B cell (primary cell): ENCODE results near the gene MT1X. TPM values are rescaled to one million over a fixed set of nuclear protein-coding genes. Genes with fewer than 3 reads are reported as not detected.

Experiments used
- ATAC-seq: fragments of 200-7000 bp; cut with Tn5 transposase; one replicate; pipeline ENCODE4 v1.10.0; 2021; ENCODE audit warnings: low read depth, mild to moderate bottlenecking, moderate number of reproducible peaks, moderate library complexity
- CTCF ChIA-PET: fragments of 350-600 bp; sonication (Branson Sonifier 250); formaldehyde crosslinking; loops from one replicate; lab custom pipeline; 2021; ENCODE audit warnings: antibody characterized with exemption, inconsistent platforms; lab: Charles Lee
- POLR2A ChIA-PET: fragments of 350-600 bp; sonication (Branson Sonifier 250); formaldehyde crosslinking; loops from one replicate; lab custom pipeline; 2021; ENCODE audit warnings: antibody characterized with exemption; lab: Charles Lee
- DNase-seq: peaks from one replicate; pipeline ENCODE4 v3.0.0; 2013
- H2AFZ ChIP-seq: 2 replicates; pipeline ENCODE4 v1.6.1; 2012; ENCODE audit warnings: mild to moderate bottlenecking, low read depth, low read length; ENCODE audit not compliant: insufficient read depth, poor library complexity, severe bottlenecking
- H3K27ac ChIP-seq, 2 donors: 1 replicate in 1 of 2; 2 replicates in 1 of 2; pipeline ENCODE4 v1.5.1; 2012 to 2013; ENCODE audit warnings: low read length in 2 of 2, mild to moderate bottlenecking in 2 of 2, moderate library complexity in 1 of 2
- H3K27me3 ChIP-seq, 4 experiments: fragments of 200-600 bp in 1 of 4; sonication (generic) in 1 of 4; replicated peaks in 1 of 4; 1 replicate in 2 of 4; 2 replicates in 2 of 4; pipeline versions ENCODE4 v1.6.1 to v1.7.0; 2013 to 2016; ENCODE audit warnings: low read length in 3 of 4, mild to moderate bottlenecking in 2 of 4, mixed read lengths in 1 of 4, moderate library complexity in 1 of 4; ENCODE audit not compliant: insufficient read depth in 4 of 4, control insufficient read depth in 3 of 4; ENCODE audit errors: control extremely low read depth in 1 of 4
- H3K36me3 ChIP-seq, 2 experiments: replicated peaks in 1 of 2; 1 replicate in 1 of 2; 2 replicates in 1 of 2; pipeline versions ENCODE4 v1.6.1 to v1.7.1; 2013; ENCODE audit warnings: low read length in 1 of 2; ENCODE audit not compliant: insufficient read depth in 2 of 2, control insufficient read depth in 1 of 2; ENCODE audit errors: control extremely low read depth in 1 of 2, extremely low read depth in 1 of 2
- H3K4me1 ChIP-seq, 2 donors: fragments of 200-600 bp in 1 of 2; sonication (generic) in 1 of 2; 1 replicate in 1 of 2; 2 replicates in 1 of 2; pipeline versions ENCODE4 v1.5.1 to v1.6.1; 2013 to 2017; ENCODE audit warnings: low read length in 2 of 2; ENCODE audit not compliant: control insufficient read depth in 2 of 2, insufficient read depth in 2 of 2
- H3K4me2 ChIP-seq: replicated peaks from 2 replicates; pipeline ENCODE3; 2012; ENCODE audit warnings: mild to moderate bottlenecking, low read depth, low read length; ENCODE audit not compliant: poor library complexity, severe bottlenecking
- H3K4me3 ChIP-seq, 5 experiments: fragments of 200-600 bp in 1 of 5; sonication (generic) in 1 of 5; 1 replicate in 3 of 5; 2 replicates in 2 of 5; pipeline versions ENCODE4 v1.5.1 to v1.7.0; 2011 to 2016; ENCODE audit warnings: low read length in 4 of 5, mild to moderate bottlenecking in 4 of 5, low read depth in 2 of 5, control low read depth in 1 of 5, moderate library complexity in 1 of 5; ENCODE audit not compliant: insufficient read depth in 1 of 5; ENCODE audit errors: control extremely low read depth in 1 of 5, extremely low read depth in 1 of 5
- H3K79me2 ChIP-seq: fragments of 200-600 bp; sonication (generic); one replicate; pipeline ENCODE4 v1.6.0; 2016; ENCODE audit warnings: low read length; ENCODE audit not compliant: control insufficient read depth, insufficient read depth
- H3K9ac ChIP-seq: fragments of 200-600 bp; sonication (generic); 2 replicates; pipeline ENCODE4 v1.6.1; 2017; ENCODE audit warnings: mild to moderate bottlenecking, low read length, moderate library complexity
- H3K9me3 ChIP-seq, 3 donors: one replicate each; pipeline versions ENCODE4 v1.6.1 to v1.7.1; 2013; ENCODE audit warnings: low read length in 2 of 3; ENCODE audit not compliant: control insufficient read depth in 2 of 3, insufficient read depth in 1 of 3; ENCODE audit errors: control extremely low read depth in 1 of 3
- H4K20me1 ChIP-seq: 2 replicates; pipeline ENCODE4 v1.6.0; 2012; ENCODE audit warnings: mild to moderate bottlenecking, low read length; ENCODE audit not compliant: insufficient read depth, control insufficient read depth, poor library complexity, severe bottlenecking
- H3K27ac Mint-ChIP-seq: one replicate; pipeline ENCODE4 v1.8.0; 2021; ENCODE audit warnings: mixed read lengths
- H3K27me3 Mint-ChIP-seq: one replicate; pipeline ENCODE4 v1.8.0; 2021; ENCODE audit warnings: mixed read lengths
- H3K4me1 Mint-ChIP-seq: one replicate; pipeline ENCODE4 v1.8.0; 2021; ENCODE audit warnings: mixed read lengths
- H3K4me3 Mint-ChIP-seq: one replicate; pipeline ENCODE4 v1.8.0; 2021; ENCODE audit warnings: mixed read lengths
- H3K9me3 Mint-ChIP-seq: one replicate; pipeline ENCODE4 v1.8.0; 2022; ENCODE audit warnings: mixed read lengths; ENCODE audit not compliant: insufficient read depth
- EZH2 ChIP-seq: IDR thresholded peaks from 2 replicates; pipeline ENCODE4 v1.6.1; 2012; ENCODE audit warnings: borderline replicate concordance, low read depth, mild to moderate bottlenecking, moderate library complexity, low read length; ENCODE audit not compliant: insufficient read depth, poor library complexity, severe bottlenecking
- WGBS: methylation state at CpG from one replicate; pipeline ENCODE4 v1.1.5; 2013; ENCODE audit warnings: missing lambda C conversion rate; ENCODE audit not compliant: insufficient coverage; 5-methylcytosine and 5-hydroxymethylcytosine counted together
- intact Hi-C: fragments of 100-400 bp; cut with micrococcal nuclease; formaldehyde crosslinking; loops from one replicate; pipeline ENCODE4 v1.10.0; 2022
- polyA plus RNA-seq: library from polyadenylated mRNA; depleted of rRNA; stranded (reverse); fragments of >200 nt; gene quantifications from 2 replicates; pipeline ENCODE4 v1.2.3, GENCODE V29; 2012
- total RNA-seq, 2 donors: library from RNA; stranded (reverse); fragments of 120-200 nt in 1 of 2; gene quantifications; 1 replicate in 1 of 2; 2 replicates in 1 of 2; pipeline versions ENCODE4 v1.2.3 to v1.2.4, GENCODE V29; 2013 to 2022
- TF ChIP-seq, protein P1 (sequence below): fragments of 200-600 bp; IDR thresholded peaks from one replicate; pipeline ENCODE4 v1.8.0; 2022; ENCODE audit warnings: antibody characterized with exemption, mild to moderate bottlenecking

The MT1X gene
- total and polyA plus RNA-seq, 2 donors (not counting 1 experiment from before 2014, with no cell fraction given) = 9.1 to 17.2 TPM

- H3K4me1 Mint-ChIP-seq = peaks cover 28% of the 10 kb centered on the region
- H4K20me1 ChIP-seq = no peaks in the 10 kb centered on the region
- no peaks in the 10 kb centered on the region for H3K79me2 ChIP-seq
- TF ChIP-seq, protein P1, sequence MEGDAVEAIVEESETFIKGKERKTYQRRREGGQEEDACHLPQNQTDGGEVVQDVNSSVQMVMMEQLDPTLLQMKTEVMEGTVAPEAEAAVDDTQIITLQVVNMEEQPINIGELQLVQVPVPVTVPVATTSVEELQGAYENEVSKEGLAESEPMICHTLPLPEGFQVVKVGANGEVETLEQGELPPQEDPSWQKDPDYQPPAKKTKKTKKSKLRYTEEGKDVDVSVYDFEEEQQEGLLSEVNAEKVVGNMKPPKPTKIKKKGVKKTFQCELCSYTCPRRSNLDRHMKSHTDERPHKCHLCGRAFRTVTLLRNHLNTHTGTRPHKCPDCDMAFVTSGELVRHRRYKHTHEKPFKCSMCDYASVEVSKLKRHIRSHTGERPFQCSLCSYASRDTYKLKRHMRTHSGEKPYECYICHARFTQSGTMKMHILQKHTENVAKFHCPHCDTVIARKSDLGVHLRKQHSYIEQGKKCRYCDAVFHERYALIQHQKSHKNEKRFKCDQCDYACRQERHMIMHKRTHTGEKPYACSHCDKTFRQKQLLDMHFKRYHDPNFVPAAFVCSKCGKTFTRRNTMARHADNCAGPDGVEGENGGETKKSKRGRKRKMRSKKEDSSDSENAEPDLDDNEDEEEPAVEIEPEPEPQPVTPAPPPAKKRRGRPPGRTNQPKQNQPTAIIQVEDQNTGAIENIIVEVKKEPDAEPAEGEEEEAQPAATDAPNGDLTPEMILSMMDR = no peak
- no peak for TF ChIP-seq EZH2
- intact Hi-C loops = loop anchor here (10.0 kb wide), 1 partner anchor 45 kb away; the partner anchor contains the start of genes MT1A and MT1M
- H3K9me3 Mint-ChIP-seq = no peaks in the 10 kb centered on the region
- H3K4me3 ChIP-seq = no peak overlapping the region
- ChIA-PET CTCF (no interaction called here), POLR2A (no interaction called here)
- no peaks in the 10 kb centered on the region for H3K36me3 ChIP-seq
- no peak overlapping the region for H3K4me3 Mint-ChIP-seq
- H3K9ac ChIP-seq = no peak overlapping the region
- H3K9me3 ChIP-seq = no peaks in the 10 kb centered on the region
- no peak overlapping the region for H3K27ac ChIP-seq
- peaks cover 0 to 33% (median 12%) of the 10 kb centered on the region in 4 experiments for H3K27me3 ChIP-seq
- H2AFZ ChIP-seq = no peak overlapping the region
- DNase-seq = no peak
- ATAC-seq = no peak
- H3K27ac Mint-ChIP-seq = no peak overlapping the region
- H3K4me1 ChIP-seq = peaks cover 24 to 25% of the 10 kb centered on the region in 2 donors
- no peak overlapping the region for H3K4me2 ChIP-seq
- H3K27me3 Mint-ChIP-seq = peaks cover 18% of the 10 kb centered on the region
- 90% methylated on average over 5 of the region's 6 CpGs for WGBS
These were observed 2.5 kb upstream of the MT1X start for GRCh38 chr16:56679818-56680217.

- peak overlapping the region; percentile 81 for H3K27ac Mint-ChIP-seq
- peak overlapping the region; percentile 75 for H3K9ac ChIP-seq
- no peak for TF ChIP-seq EZH2
- TF ChIP-seq, protein P1 = no peak
- peak overlapping the region; percentile 93 for H3K4me2 ChIP-seq
- peak overlapping the region; percentile 95 for H3K4me3 Mint-ChIP-seq
- WGBS = 47% methylated on average over 6 of the region's 8 CpGs
- ATAC-seq (peak; percentile 3), DNase-seq (peak; percentile 13)
- ChIA-PET CTCF (interaction anchor here (1.4 to 2.2 kb wide), 3 partner anchors 18 to 106 kb away, joined by 4 to 17 read pairs (median 5); no protein-coding TSS in a partner anchor), POLR2A (interaction anchor here (0.5 to 0.6 kb wide), 2 partner anchors 20 to 26 kb away, joined by 3 read pairs; no protein-coding TSS in a partner anchor)
- H3K4me1 Mint-ChIP-seq = peaks cover 21% of the 10 kb centered on the region
- no peaks in the 10 kb centered on the region for H3K36me3 ChIP-seq
- peak overlapping the region; percentile 93 for H2AFZ ChIP-seq
- H3K9me3 ChIP-seq = peaks cover 0 to 7% (median 0%) of the 10 kb centered on the region in 3 donors
- H4K20me1 ChIP-seq = no peaks in the 10 kb centered on the region
- H3K9me3 Mint-ChIP-seq = peaks cover 2% of the 10 kb centered on the region
- peaks cover 0 to 11% (median 4%) of the 10 kb centered on the region in 4 experiments for H3K27me3 ChIP-seq
- peaks cover 14 to 15% of the 10 kb centered on the region in 2 donors for H3K4me1 ChIP-seq
- peak overlapping the region in 1 of 2 donors; percentile 55 for H3K27ac ChIP-seq
- H3K27me3 Mint-ChIP-seq = peaks cover 6% of the 10 kb centered on the region
- H3K79me2 ChIP-seq = no peaks in the 10 kb centered on the region
- intact Hi-C loops = loop anchor here (1.0 to 10.0 kb wide), 6 partner anchors 19 to 163 kb away; partner anchors contain the start of genes BBS2, MT1A, MT1F and MT1M
- peak overlapping the region; percentile 55 to 74 (median 59) for H3K4me3 ChIP-seq
These were observed 580 bp downstream of the MT1X start for GRCh38 chr16:56682703-56683397.
